ENCODE measurements around the gene RNASE12.

GRCh38 chr14:20583142-20583541 is 8.0 kb downstream of the RNASE12 start:
- no peak for TF ChIP-seq CTCF (IDR thresholded peaks at IDR 0.05; ENCODE audit: extremely low read depth in 1 of 2, insufficient read depth in 1 of 2, low read depth in 1 of 2, low read length in 2 of 2)
- no peak for TF ChIP-seq POLR2A (IDR thresholded peaks at IDR 0.05; ENCODE audit: low read depth, low read length)
- no peak for TF ChIP-seq EZH2 (IDR thresholded peaks at IDR 0.05; ENCODE audit: borderline replicate concordance, low read depth, low read length, severe bottlenecking)
- no peak for TF ChIP-seq FOS (IDR thresholded peaks at IDR 0.05; ENCODE audit: borderline replicate concordance, insufficient read depth, low read length)
